Hepatocyte (in vitro differentiated cells): ENCODE data around the gene C11orf68. TPM values are rescaled to one million over a fixed set of nuclear protein-coding genes. Genes with fewer than 3 reads are reported as not detected.

Experiments
- DNase-seq: peaks from one replicate; pipeline ENCODE4 v3.0.0-alpha.2; 2016; ENCODE audit warnings: low spot score
- H2AFZ ChIP-seq: fragments of 200-600 bp; sonication (generic); 2 replicates; pipeline ENCODE4 v1.6.0; 2016; ENCODE audit warnings: antibody characterized with exemption, mild to moderate bottlenecking
- H3K27ac ChIP-seq: fragments of 200-600 bp; sonication (generic); 2 replicates; pipeline ENCODE4 v1.5.1; 2016; ENCODE audit warnings: mild to moderate bottlenecking
- H3K27me3 ChIP-seq: fragments of 200-600 bp; sonication (generic); 2 replicates; pipeline ENCODE4 v1.6.1; 2016
- H3K36me3 ChIP-seq: fragments of 200-600 bp; sonication (generic); replicated peaks from 2 replicates; pipeline ENCODE4 v1.5.1; 2016; ENCODE audit warnings: low read depth; ENCODE audit not compliant: insufficient read depth
- H3K4me1 ChIP-seq: fragments of 200-600 bp; sonication (generic); 2 replicates; pipeline ENCODE4 v1.5.1; 2016; ENCODE audit warnings: mild to moderate bottlenecking, moderate library complexity; ENCODE audit not compliant: insufficient read depth
- H3K4me2 ChIP-seq: fragments of 200-600 bp; sonication (generic); 2 replicates; pipeline ENCODE4 v1.6.0; 2016
- H3K4me3 ChIP-seq: fragments of 200-600 bp; sonication (generic); 2 replicates; pipeline ENCODE4 v1.5.1; 2016; ENCODE audit warnings: mild to moderate bottlenecking
- H3K79me2 ChIP-seq: fragments of 200-600 bp; sonication (generic); 2 replicates; pipeline ENCODE4 v1.6.0; 2017; ENCODE audit warnings: mild to moderate bottlenecking
- H3K9me2 ChIP-seq: fragments of 200-600 bp; sonication (generic); replicated peaks from 2 replicates; pipeline ENCODE4 v1.6.0; 2017; ENCODE audit warnings: mild to moderate bottlenecking; ENCODE audit not compliant: insufficient read depth
- H3K9me3 ChIP-seq: fragments of 200-600 bp; sonication (generic); 2 replicates; pipeline ENCODE4 v1.5.1; 2016; ENCODE audit warnings: low read depth, mild to moderate bottlenecking
- H4K20me1 ChIP-seq: fragments of 200-600 bp; sonication (generic); 2 replicates; pipeline ENCODE4 v1.6.0; 2016; ENCODE audit warnings: mild to moderate bottlenecking; ENCODE audit not compliant: insufficient read depth, poor library complexity, severe bottlenecking
- EZH2 ChIP-seq: fragments of 200-600 bp; sonication (generic); IDR thresholded peaks from 2 replicates; pipeline ENCODE4 v1.6.1; 2016; ENCODE audit warnings: antibody characterized with exemption, mild to moderate bottlenecking, borderline replicate concordance
- EZH2phosphoT487 ChIP-seq: fragments of 200-600 bp; sonication (generic); IDR thresholded peaks from one replicate; pipeline ENCODE4 v1.6.1; 2018; ENCODE audit warnings: antibody characterized with exemption, mild to moderate bottlenecking, low read depth, moderate library complexity; ENCODE audit not compliant: unreplicated experiment, severe bottlenecking
- WGBS: methylation state at CpG from one replicate; pipeline ENCODE4 v1.1.6; 2016; ENCODE audit warnings: low lambda C conversion rate; ENCODE audit errors: missing lambda C conversion rate; 5-methylcytosine and 5-hydroxymethylcytosine counted together
- polyA plus RNA-seq: library from polyadenylated mRNA; unstranded; fragments of >200 nt; fragmentation: Nextera tagmentation; extraction: Ambion mirVana; gene quantifications from 2 replicates; pipeline ENCODE4 v1.2.1, GENCODE V29; 2016
- total RNA-seq: library from RNA; depleted of rRNA; stranded (reverse); fragments of >200 nt; gene quantifications from 2 replicates; pipeline ENCODE4 v1.2.3, GENCODE V29; 2014
- TF ChIP-seq, protein P1 (sequence below): fragments of 200-600 bp; sonication (generic); IDR thresholded peaks from 2 replicates; pipeline ENCODE4 v1.5.1; 2016; ENCODE audit warnings: antibody characterized with exemption, mild to moderate bottlenecking; ENCODE audit not compliant: poor library complexity

Gene C11orf68
- total and polyA plus RNA-seq, 2 experiments from 2014 or later = 26.3 to 59.3 TPM

- no peak overlapping the region for H3K27ac ChIP-seq
- peaks cover 3% of the 10 kb centered on the region for H4K20me1 ChIP-seq
- no peaks in the 10 kb centered on the region for H3K9me2 ChIP-seq
- TF ChIP-seq EZH2 = no peak
- no peak for TF ChIP-seq EZH2phosphoT487
- TF ChIP-seq, protein P1, sequence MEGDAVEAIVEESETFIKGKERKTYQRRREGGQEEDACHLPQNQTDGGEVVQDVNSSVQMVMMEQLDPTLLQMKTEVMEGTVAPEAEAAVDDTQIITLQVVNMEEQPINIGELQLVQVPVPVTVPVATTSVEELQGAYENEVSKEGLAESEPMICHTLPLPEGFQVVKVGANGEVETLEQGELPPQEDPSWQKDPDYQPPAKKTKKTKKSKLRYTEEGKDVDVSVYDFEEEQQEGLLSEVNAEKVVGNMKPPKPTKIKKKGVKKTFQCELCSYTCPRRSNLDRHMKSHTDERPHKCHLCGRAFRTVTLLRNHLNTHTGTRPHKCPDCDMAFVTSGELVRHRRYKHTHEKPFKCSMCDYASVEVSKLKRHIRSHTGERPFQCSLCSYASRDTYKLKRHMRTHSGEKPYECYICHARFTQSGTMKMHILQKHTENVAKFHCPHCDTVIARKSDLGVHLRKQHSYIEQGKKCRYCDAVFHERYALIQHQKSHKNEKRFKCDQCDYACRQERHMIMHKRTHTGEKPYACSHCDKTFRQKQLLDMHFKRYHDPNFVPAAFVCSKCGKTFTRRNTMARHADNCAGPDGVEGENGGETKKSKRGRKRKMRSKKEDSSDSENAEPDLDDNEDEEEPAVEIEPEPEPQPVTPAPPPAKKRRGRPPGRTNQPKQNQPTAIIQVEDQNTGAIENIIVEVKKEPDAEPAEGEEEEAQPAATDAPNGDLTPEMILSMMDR = no peak
- H3K4me2 ChIP-seq = no peak overlapping the region
- no peak overlapping the region for H2AFZ ChIP-seq
- H3K4me1 ChIP-seq = peaks cover 11% of the 10 kb centered on the region
- H3K4me3 ChIP-seq = no peak overlapping the region
- H3K36me3 ChIP-seq = no peaks in the 10 kb centered on the region
- peaks cover 28% of the 10 kb centered on the region for H3K79me2 ChIP-seq
- 91% methylated on average over 10 of the region's 10 CpGs for WGBS
- H3K27me3 ChIP-seq = no peaks in the 10 kb centered on the region
- no peaks in the 10 kb centered on the region for H3K9me3 ChIP-seq
- no peak for DNase-seq
These were observed 46.0 kb upstream of the C11orf68 start for GRCh38 chr11:65964906-65965305.

- Histone ChIP-seq H4K20me1 (peaks cover 3% of the 10 kb centered on the region), H3K36me3 (no peaks in the 10 kb centered on the region), H3K79me2 (peaks cover 28% of the 10 kb centered on the region), H3K9me3 (no peaks in the 10 kb centered on the region), H3K27me3 (no peaks in the 10 kb centered on the region), H3K4me2 (peak overlapping the region; percentile 89), H3K27ac (no peak overlapping the region), H2AFZ (peak overlapping the region; percentile 72), H3K9me2 (no peaks in the 10 kb centered on the region), H3K4me1 (peaks cover 11% of the 10 kb centered on the region), H3K4me3 (peak overlapping the region; percentile 44)
- 14% methylated on average over 13 of the region's 13 CpGs for WGBS
- TF ChIP-seq EZH2phosphoT487 = no peak
- TF ChIP-seq EZH2 = no peak
- TF ChIP-seq, protein P1 = no peak
- DNase-seq = no peak
These were observed 43.3 kb upstream of the C11orf68 start for GRCh38 chr11:65962141-65962564.

- Histone ChIP-seq H3K4me1 (peaks cover 11% of the 10 kb centered on the region), H3K9me2 (no peaks in the 10 kb centered on the region), H3K27me3 (no peaks in the 10 kb centered on the region), H3K79me2 (peaks cover 28% of the 10 kb centered on the region), H3K4me2 (peak within 1 kb of the TSS; percentile 89), H3K9me3 (no peaks in the 10 kb centered on the region), H2AFZ (peak within 1 kb of the TSS; percentile 72), H3K36me3 (no peaks in the 10 kb centered on the region), H3K27ac (peak within 1 kb of the TSS; percentile 88), H3K4me3 (peak within 1 kb of the TSS; percentile 44), H4K20me1 (peaks cover 3% of the 10 kb centered on the region)
- no peak for TF ChIP-seq EZH2phosphoT487
- TF ChIP-seq, protein P1 = no peak
- no peak for TF ChIP-seq EZH2
- 1% methylated on average over 94 of the region's 97 CpGs for WGBS
- peak; percentile 99 for DNase-seq
These were observed 42.6 kb upstream of the C11orf68 start, which contains the start of gene SART1 for GRCh38 chr11:65961267-65962140. Gene SART1, plus strand, starts transcription at chr11:65961734. Its CDS starts 47 bp downstream, at chr11:65961781.
